HG03039 (cell line): ENCODE measurements around the gene RUNX2.
"Not testable (repeated sequence)": the region's sequence is repeated elsewhere in the genome, so short reads cannot be mapped to it uniquely, and the experiment has no call there.

Experiments used
- ATAC-seq: cut with Tn5 transposase; IDR thresholded peaks from one replicate; pipeline ENCODE4 v1.9.1; 2021; ENCODE audit warnings: mild to moderate bottlenecking, moderate library complexity; ENCODE audit not compliant: unreplicated experiment

RUNX2 gene

DNA sequence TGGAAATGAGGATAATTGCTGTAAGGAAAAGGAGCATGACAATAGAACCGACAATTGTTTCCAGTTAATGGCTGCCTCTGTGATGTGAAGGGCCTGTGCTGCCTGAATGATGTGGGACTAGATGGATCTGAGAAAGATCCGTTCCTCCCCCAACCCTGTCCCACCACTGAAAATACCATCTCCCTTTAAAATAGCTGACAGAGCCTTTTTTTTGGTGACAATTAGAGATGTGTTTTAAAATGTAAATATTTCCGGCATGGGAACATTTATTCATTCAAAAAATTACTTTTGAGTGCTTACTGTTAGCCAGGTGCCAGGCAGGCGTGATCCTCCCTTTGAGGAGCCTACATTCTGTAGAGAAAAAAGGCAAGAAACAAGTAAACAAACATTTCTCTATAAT lies 122.0 kb downstream of the RUNX2 start:
- no peak for ATAC-seq

- no peak for ATAC-seq
Observed at GRCh38 chr6:45450831-45451230, 122.7 kb downstream of the RUNX2 start.

- no peak for ATAC-seq
Observed at GRCh38 chr6:45454008-45454911, 126.1 kb downstream of the RUNX2 start.

DNA sequence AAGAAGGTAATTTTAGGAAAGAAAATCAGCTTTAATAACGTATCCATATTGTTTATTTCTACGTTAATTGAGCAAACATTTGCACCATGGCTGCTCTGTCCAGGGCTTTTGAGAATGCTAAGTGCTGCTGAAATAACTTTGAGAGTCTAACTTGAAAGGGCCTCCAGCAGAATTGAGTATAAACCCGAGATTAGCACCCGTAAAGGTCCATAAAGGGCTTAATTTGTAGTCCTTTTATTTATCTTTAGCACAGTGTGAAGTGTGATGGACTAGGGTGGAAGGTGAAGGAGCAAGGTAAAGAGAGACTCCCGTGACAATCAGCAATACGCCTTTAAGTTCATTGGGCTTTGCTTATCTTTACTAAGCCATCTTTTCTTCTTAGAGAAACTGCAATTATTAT lies 127.3 kb downstream of the RUNX2 start:
- no peak for ATAC-seq

- no peak for ATAC-seq
Observed at GRCh38 chr6:45457141-45457540, 129.0 kb downstream of the RUNX2 start.

DNA sequence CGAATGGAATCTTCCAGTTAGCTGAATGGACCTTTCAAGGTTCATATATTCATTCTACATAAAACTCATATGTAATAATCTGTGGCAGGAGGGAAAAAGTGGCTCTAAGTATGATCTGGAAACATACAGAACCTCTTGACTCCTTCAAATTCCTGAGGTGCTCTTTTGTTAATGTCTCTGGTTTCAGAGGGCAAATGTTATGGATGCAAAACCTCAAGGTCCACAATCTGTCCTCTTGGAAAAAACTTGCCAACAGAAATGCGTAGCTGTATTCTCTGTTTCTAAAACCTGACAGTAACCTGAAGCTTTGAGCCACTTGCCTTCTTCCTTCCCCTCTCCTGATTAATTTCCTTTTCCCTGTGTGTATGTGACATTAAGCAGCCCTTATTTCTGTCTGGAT lies 130.5 kb downstream of the RUNX2 start:
- ATAC-seq = no peak

DNA sequence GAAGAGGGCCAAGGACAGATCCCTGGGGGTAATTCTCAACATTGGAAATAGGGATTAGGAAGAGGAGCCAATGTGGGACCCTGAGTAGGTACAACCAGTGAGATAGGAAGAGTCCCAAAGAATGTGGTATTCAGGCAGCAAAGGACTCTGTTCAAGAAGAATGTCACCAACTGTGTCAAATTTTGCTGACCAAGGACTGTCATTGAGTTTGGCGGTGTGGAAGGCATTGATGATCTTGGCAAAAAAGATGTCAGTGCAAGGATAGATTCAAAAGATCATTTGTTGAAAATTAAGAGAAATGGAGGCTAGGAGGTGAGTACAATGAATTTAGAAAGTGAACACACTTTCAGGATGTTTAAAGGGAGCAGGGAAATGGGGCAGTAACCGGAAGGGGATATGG lies 132.0 kb downstream of the RUNX2 start:
- ATAC-seq = no peak

DNA sequence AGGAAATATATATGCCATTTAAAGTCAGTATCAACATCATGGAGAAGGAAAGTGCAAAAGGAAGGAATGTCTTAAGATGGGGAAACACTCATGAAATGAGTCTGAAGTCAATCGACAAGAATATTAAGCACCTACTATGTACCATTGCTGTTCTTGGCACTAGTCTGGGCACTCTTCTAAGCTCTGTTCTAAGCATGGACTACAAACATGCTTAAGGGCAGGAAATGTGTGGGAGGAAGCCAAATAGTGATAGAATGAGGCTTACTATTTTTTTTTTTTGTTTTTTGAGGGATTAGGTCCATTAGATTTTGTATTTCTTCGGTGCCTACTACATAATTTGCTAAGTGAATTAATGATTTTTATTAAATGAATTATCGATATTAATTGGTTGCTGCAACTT lies 133.4 kb downstream of the RUNX2 start:
- no peak for ATAC-seq

- ATAC-seq = no peak
Observed at GRCh38 chr6:45462190-45463134, 134.3 kb downstream of the RUNX2 start.

DNA sequence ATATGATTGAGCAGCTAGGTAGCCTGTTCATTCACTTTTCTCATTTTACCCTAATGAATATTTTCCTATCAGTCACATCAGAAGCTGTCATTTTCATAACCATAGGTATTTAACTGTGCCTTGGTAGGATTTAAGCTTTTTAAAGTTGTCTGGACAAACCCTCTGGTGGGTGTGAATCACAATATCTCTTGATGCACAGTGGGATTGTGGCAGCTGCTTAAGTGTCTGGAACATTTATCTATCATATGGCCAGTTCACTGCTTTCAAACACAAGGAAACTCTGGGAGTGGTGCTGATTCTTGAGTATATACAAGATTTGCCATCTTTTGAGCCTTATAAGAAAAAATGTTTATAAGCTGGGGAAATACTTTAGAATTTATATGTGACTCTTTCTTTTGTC lies 136.6 kb downstream of the RUNX2 start:
- ATAC-seq = no peak

- no peak for ATAC-seq
Observed at GRCh38 chr6:45466686-45467085, 138.6 kb downstream of the RUNX2 start.

- ATAC-seq = not testable (repeated sequence)
Observed at GRCh38 chr6:45467417-45467816, 139.3 kb downstream of the RUNX2 start.

DNA sequence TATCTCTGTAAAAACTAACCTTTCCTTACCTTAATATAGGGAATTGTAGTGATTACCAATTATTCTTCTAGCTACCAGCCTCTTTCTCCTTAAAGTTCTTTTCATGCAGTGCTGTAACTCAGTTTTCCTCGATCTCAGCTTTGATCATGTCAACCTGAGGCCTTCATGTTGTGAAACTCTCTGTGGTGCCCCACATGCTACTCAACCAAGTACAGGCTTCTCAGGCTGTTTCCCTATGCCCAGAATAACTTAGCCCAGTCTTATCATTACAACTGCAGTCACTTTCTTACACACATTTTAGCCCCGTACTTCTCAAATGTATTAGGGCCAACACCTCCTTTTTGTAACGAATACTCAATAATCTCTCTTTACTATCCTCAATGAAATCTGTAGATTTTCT lies 139.7 kb downstream of the RUNX2 start:
- no peak for ATAC-seq

DNA sequence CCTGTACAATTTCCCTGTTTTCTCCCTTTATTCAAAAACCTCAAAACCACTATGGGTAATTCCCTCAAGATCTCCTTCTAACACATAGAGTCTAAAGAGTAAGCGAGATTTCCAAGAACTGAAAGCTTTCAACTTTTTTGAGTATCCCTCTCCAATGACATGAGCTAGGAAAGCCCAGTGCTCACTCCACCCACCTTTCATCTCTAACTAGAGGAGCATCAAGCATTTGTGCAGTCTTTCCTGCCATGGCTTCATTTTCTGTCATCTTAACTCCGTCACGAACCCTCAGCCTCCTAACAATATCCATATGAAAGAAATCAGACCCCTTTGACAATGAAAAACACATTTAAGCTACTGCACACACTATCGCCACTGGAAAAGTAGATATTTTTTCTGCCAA lies 141.5 kb downstream of the RUNX2 start:
- no peak for ATAC-seq

DNA sequence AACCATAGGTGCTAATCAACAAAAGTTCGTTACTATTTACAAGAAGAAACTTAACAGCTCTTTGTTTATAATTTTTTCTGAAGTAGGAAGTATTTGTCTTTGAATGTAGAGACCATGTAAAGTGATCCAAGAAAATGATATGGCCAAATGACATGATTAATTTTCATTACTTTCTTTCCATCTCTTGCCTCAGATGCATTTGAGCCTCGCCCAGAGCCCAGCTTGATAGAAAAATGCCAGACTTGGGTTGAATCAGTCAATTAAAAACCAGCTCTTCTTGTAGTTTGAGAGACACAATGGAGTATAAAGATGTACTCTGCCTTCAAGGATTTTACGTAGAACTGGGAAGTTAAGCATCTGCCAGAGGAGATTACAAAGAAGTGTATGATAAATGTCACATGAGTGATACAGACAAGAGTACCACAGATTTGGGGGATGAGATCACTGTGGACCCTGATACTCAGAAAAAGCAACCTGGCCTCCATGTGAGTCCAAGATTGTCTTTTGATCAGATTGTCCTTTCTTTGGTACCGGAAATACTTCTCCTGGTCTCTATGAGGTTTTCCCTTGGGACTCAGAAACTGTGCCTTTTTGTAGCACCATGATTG lies 142.1 kb downstream of the RUNX2 start:
- no peak for ATAC-seq

DNA sequence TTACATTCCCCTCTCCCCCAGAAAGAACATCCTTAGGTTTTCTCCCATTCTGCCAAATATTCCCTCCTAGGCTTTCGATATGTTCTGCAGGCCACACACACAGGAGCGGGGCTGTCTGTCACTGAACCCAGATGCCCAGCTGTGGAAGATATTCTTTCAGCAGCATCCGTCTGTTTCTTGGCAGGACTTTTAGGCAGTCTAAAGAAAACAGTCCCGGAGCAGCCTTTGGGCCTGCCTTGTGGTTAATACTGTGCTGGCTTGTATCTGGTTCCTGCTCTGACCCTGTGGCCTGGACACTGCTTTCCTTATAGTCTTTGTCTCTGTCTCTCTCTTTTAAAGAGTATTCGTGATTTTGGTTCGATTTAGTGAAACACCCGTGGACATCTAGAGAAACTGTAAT lies 144.3 kb downstream of the RUNX2 start:
- no peak for ATAC-seq

- no peak for ATAC-seq
Observed at GRCh38 chr6:45473121-45473993, 145.2 kb downstream of the RUNX2 start.

- no peak for ATAC-seq
Observed at GRCh38 chr6:45474376-45474775, 146.2 kb downstream of the RUNX2 start.

DNA sequence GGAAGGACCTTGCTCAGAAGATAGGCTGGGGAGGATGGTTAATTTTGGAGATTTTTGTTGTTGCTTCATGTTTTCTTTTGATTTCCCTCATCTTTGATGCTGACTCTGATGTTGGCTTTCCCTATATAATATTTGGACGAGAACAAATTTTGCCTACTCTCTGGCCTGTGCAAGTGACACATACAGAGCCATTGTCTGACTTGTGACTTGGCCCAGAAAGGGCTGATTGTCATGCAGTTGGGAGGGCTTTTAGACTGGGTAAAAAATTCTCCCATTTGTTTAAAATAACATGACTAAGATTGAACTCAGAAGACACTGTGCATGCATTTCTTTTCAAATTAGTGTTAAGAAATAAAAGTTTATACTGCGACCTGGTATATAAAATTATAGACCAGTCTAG lies 148.2 kb downstream of the RUNX2 start:
- ATAC-seq = no peak

- no peak for ATAC-seq
Observed at GRCh38 chr6:45477278-45477677, 149.1 kb downstream of the RUNX2 start.
